Measurements from ENCODE around the gene TOM1L1.

DNA sequence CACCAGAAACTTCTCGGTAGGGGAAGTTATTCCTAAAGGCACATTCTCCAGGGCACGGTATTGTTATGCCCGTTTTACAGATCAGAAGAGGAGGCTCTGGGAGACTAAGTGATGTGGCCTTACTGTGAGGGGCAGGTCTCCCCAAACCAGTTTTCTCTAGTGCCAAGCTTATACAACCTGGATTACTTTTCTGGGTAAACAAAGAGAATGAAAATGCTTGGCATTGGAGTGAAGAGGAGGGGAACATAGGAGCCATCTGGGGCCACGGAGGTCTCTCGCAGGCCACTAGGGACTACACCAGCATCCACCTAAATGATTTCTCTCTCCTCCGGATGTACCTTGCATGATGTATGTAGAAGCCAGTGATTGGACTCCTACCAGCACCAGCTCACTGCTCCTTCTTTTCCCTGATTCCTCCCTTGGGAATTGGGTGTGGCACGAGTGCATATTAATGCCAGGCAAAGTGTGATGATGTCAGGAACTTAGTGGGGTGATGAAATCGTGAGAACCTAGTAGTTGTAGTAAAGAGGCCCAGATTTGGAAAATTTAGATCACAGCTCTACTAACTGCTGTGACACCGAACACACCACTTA lies 674 bp downstream of the TOM1L1 start:
- TF ChIP-seq EZH2 (IDR thresholded peaks at IDR 0.05) (no peak), EZH2phosphoT487 (IDR thresholded peaks at IDR 0.05) (no peak), CTCF (IDR thresholded peaks at IDR 0.05) (no peak)

All from neural progenitor cell (in vitro differentiated cells).